OCI-LY3 (cell line): ENCODE data around the gene COL24A1.

ENCODE experiments used
- H2AFZ ChIP-seq: fragments of 200-600, 300-600 bp; shearing (Covaris generic); 2 replicates; pipeline ENCODE4 v1.6.0; 2014; ENCODE audit warnings: antibody characterized with exemption, low read depth, low read length
- H3K27ac ChIP-seq: fragments of 200-600, 300-600 bp; sonication (generic); 2 replicates; pipeline ENCODE4 v1.5.1; 2014; ENCODE audit warnings: mild to moderate bottlenecking, low read length, moderate library complexity, mixed read lengths
- H3K27me3 ChIP-seq: fragments of 200-600, 300-600 bp; sonication (generic); 2 replicates; pipeline ENCODE4 v1.6.1; 2014; ENCODE audit warnings: low read depth, low read length, mixed read lengths
- H3K36me3 ChIP-seq: fragments of 200-600, 300-600 bp; sonication (generic); replicated peaks from 2 replicates; pipeline ENCODE3; 2014; ENCODE audit warnings: low read depth, low read length, mixed read lengths
- H3K4me1 ChIP-seq: fragments of 300-600, 200-600 bp; sonication (generic); 2 replicates; pipeline ENCODE4 v1.6.1; 2014; ENCODE audit warnings: low read length, mixed read lengths
- H3K4me2 ChIP-seq: fragments of 200-600, 300-600 bp; sonication (generic); 2 replicates; pipeline ENCODE4 v1.6.1; 2014; ENCODE audit warnings: low read length, mixed read lengths
- H3K4me3 ChIP-seq: fragments of 300-600, 200-600 bp; sonication (generic); 2 replicates; pipeline ENCODE4 v1.5.1; 2014; ENCODE audit warnings: antibody characterized with exemption, mild to moderate bottlenecking, low read length, moderate library complexity
- H3K79me2 ChIP-seq: fragments of 300-600, 200-600 bp; shearing (Covaris generic); 2 replicates; pipeline ENCODE4 v1.6.1; 2014; ENCODE audit warnings: mild to moderate bottlenecking, low read length, mixed read lengths
- H3K9ac ChIP-seq: fragments of 300-600, 200-600 bp; shearing (Covaris generic); 2 replicates; pipeline ENCODE4 v1.6.0; 2014; ENCODE audit warnings: mild to moderate bottlenecking, low read length, moderate library complexity
- H3K9me3 ChIP-seq: fragments of 200-600, 300-600 bp; shearing (Covaris generic); 2 replicates; pipeline ENCODE4 v1.6.1; 2014; ENCODE audit warnings: low read length, mixed read lengths; ENCODE audit not compliant: insufficient read depth
- H4K20me1 ChIP-seq: fragments of 200-600, 300-600 bp; sonication (generic); 2 replicates; pipeline ENCODE4 v1.6.1; 2016; ENCODE audit warnings: low read length, mixed read lengths; ENCODE audit not compliant: insufficient read depth
- CTCF ChIP-seq: fragments of 200-600, 300-600 bp; sonication (generic); IDR thresholded peaks from 2 replicates; pipeline ENCODE4 v1.5.1; 2014; ENCODE audit warnings: antibody characterized with exemption, low read length, low read depth
- EZH2phosphoT487 ChIP-seq: fragments of 200-600 bp; shearing (Covaris generic); IDR thresholded peaks from 2 replicates; pipeline ENCODE4 v1.6.1; 2018; ENCODE audit warnings: antibody characterized with exemption, mixed run types, low read depth

The COL24A1 gene

GRCh38 chr1:85892366-85892765, 264.2 kb downstream of the COL24A1 start:
- Histone ChIP-seq H3K4me1 (no peaks in the 10 kb centered on the region), H3K36me3 (no peaks in the 10 kb centered on the region)
- TF ChIP-seq CTCF (no peak), EZH2phosphoT487 (no peak)

GRCh38 chr1:85889870-85890269, 266.7 kb downstream of the COL24A1 start:
- no peak overlapping the region for H2AFZ ChIP-seq
- no peak overlapping the region for H3K9ac ChIP-seq
- no peaks in the 10 kb centered on the region for H3K9me3 ChIP-seq
- no peak overlapping the region for H3K27ac ChIP-seq
- no peaks in the 10 kb centered on the region for H3K4me1 ChIP-seq
- H4K20me1 ChIP-seq = no peaks in the 10 kb centered on the region
- H3K79me2 ChIP-seq = no peaks in the 10 kb centered on the region
- H3K36me3 ChIP-seq = no peaks in the 10 kb centered on the region
- no peak overlapping the region for H3K4me3 ChIP-seq
- no peak overlapping the region for H3K4me2 ChIP-seq
- H3K27me3 ChIP-seq = no peaks in the 10 kb centered on the region
- TF ChIP-seq EZH2phosphoT487 = no peak
- no peak for TF ChIP-seq CTCF

More at GRCh38 chr1:85892366-85892765, 264.2 kb downstream of the COL24A1 start:
- Histone ChIP-seq H3K79me2 (no peaks in the 10 kb centered on the region), H3K27me3 (no peaks in the 10 kb centered on the region), H2AFZ (no peak overlapping the region), H3K9me3 (no peaks in the 10 kb centered on the region), H4K20me1 (no peaks in the 10 kb centered on the region), H3K27ac (no peak overlapping the region), H3K9ac (no peak overlapping the region), H3K4me3 (no peak overlapping the region), H3K4me2 (no peak overlapping the region)

- Histone ChIP-seq H4K20me1 (no peaks in the 10 kb centered on the region), H3K4me1 (no peaks in the 10 kb centered on the region)
These were observed 267.7 kb downstream of the COL24A1 start for GRCh38 chr1:85888921-85889320.

GRCh38 chr1:85884372-85885035, 272.1 kb downstream of the COL24A1 start:
- no peak overlapping the region for H3K27ac ChIP-seq
- H3K4me1 ChIP-seq = no peaks in the 10 kb centered on the region
- no peak overlapping the region for H3K4me3 ChIP-seq
- no peaks in the 10 kb centered on the region for H3K79me2 ChIP-seq
- H3K9ac ChIP-seq = no peak overlapping the region
- H4K20me1 ChIP-seq = no peaks in the 10 kb centered on the region
- no peak overlapping the region for H2AFZ ChIP-seq
- TF ChIP-seq EZH2phosphoT487 (no peak), CTCF (no peak)
- H3K4me2 ChIP-seq = no peak overlapping the region
- H3K27me3 ChIP-seq = no peaks in the 10 kb centered on the region
- no peaks in the 10 kb centered on the region for H3K36me3 ChIP-seq
- H3K9me3 ChIP-seq = no peaks in the 10 kb centered on the region

More at GRCh38 chr1:85888921-85889320, 267.7 kb downstream of the COL24A1 start:
- H2AFZ ChIP-seq = no peak overlapping the region
- H3K4me3 ChIP-seq = no peak overlapping the region
- H3K36me3 ChIP-seq = no peaks in the 10 kb centered on the region
- no peak overlapping the region for H3K9ac ChIP-seq
- TF ChIP-seq EZH2phosphoT487 = no peak
- no peak for TF ChIP-seq CTCF
- H3K9me3 ChIP-seq = no peaks in the 10 kb centered on the region
- no peak overlapping the region for H3K4me2 ChIP-seq
- H3K27ac ChIP-seq = no peak overlapping the region
- no peaks in the 10 kb centered on the region for H3K79me2 ChIP-seq
- no peaks in the 10 kb centered on the region for H3K27me3 ChIP-seq
